Heart left ventricle (tissue), 13 donors: ENCODE measurements around the gene SNAP29.

Source experiments
- CTCF ChIP-seq, 12 donors: fragments of 200-600 bp; sonication (generic) in 4 of 12; IDR thresholded peaks; one replicate each; pipeline versions ENCODE4 v1.5.0 to v1.8.0; 2018 to 2022; ENCODE audit warnings: antibody characterized with exemption in 12 of 12, mild to moderate bottlenecking in 5 of 12
- POLR2A ChIP-seq, 2 donors: fragments of 450-650 bp; IDR thresholded peaks; one replicate each; pipeline ENCODE4 v1.6.1; 2017; ENCODE audit warnings: antibody characterized with exemption in 2 of 2, mild to moderate bottlenecking in 2 of 2, moderate library complexity in 2 of 2
- donor health status: ischemic (EF 13 %, LVEDD 7.1; RV severe dilation, severe dysfunction).
- donor health status: DM: no; HTN: yes; CAD: no.
- donor health status: DM: no; HTN: no; CAD: no.
- donor health status: ischemic (EF 25% LVEDD 6.9; RV normal size, moderate dysfunction).
- donor health status: ischemic (EF 25% LVEDD 5.7; RV mildly dilated, moderate dysfunction).
- donor health status: ischemic (EF 35%, LVEDD 5.7; RV mildly dilated, moderate dysfunction).
- donor health status: nonischemic (EF 11% LVEDD 7.7; RV severe dilation, severe dysfunction).
- donor health status: DM: yes; HTN: yes; CAD: no.
- donor health status: PGD.
- donor health status: ischemic (EF 29% LVEDD 5.4; RV normal size, mild dysfunction).
- donor health status: nonischemic (EF 23%, LVEDD 6.1; RV moderate dilation, normal function).

- TF ChIP-seq POLR2A (IDR thresholded peaks at IDR 0.05) (no peak), CTCF (IDR thresholded peaks at IDR 0.05) (no peak)
Measured at GRCh38 chr22:20919718-20920117, 60.9 kb downstream of the SNAP29 start.
